Thyroid gland (tissue), 4 donors: ENCODE results near the gene SPTLC3. TPM values are rescaled to one million over a fixed set of nuclear protein-coding genes. Genes with fewer than 3 reads are reported as not detected.
A peak's percentile ranks its signal among the peaks of the same experiment; 100 is the strongest.

ENCODE experiments used
- DNase-seq, 2 donors: peaks; one replicate each; pipeline ENCODE4 v3.0.0-alpha.2; 2019
- H3K27ac ChIP-seq, 3 donors: fragments of 200-600 bp; sonication (generic); 1 replicate in 2 of 3; 2 replicates in 1 of 3; pipeline ENCODE4 v1.5.1; 2016 to 2019; ENCODE audit warnings: mild to moderate bottlenecking in 1 of 3, moderate library complexity in 1 of 3
- H3K27me3 ChIP-seq: fragments of 200-600 bp; sonication (generic); one replicate; pipeline ENCODE4 v1.5.1; 2019
- H3K36me3 ChIP-seq, 2 donors: fragments of 200-600 bp; sonication (generic); one replicate each; pipeline ENCODE4 v1.5.1; 2016 to 2019
- H3K4me1 ChIP-seq, 2 donors: fragments of 200-600 bp; sonication (generic); one replicate each; pipeline ENCODE4 v1.5.1; 2017 to 2019
- H3K4me3 ChIP-seq, 3 donors: fragments of 200-600 bp; sonication (generic); replicated peaks in 1 of 3; 1 replicate in 2 of 3; 2 replicates in 1 of 3; pipeline ENCODE4 v1.5.1; 2016; ENCODE audit warnings: mild to moderate bottlenecking in 1 of 3
- H3K9me3 ChIP-seq: fragments of 200-600 bp; sonication (generic); one replicate; pipeline ENCODE4 v1.5.1; 2017
- POLR2A ChIP-seq, 2 donors: fragments of 450-650 bp; IDR thresholded peaks; one replicate each; pipeline ENCODE4 v1.6.1; 2017; ENCODE audit warnings: antibody characterized with exemption in 2 of 2, mild to moderate bottlenecking in 2 of 2, moderate library complexity in 1 of 2
- WGBS, 2 donors: methylation state at CpG; one replicate each; pipeline ENCODE4 v1.1.5; 2017; 5-methylcytosine and 5-hydroxymethylcytosine counted together
- intact Hi-C: fragments of 100-400 bp; cut with DNase I; formaldehyde crosslinking; loops from one replicate; pipeline ENCODE4 v1.15.1; 2023
- total RNA-seq, 4 donors: library from RNA; depleted of rRNA; stranded (reverse); fragments of >200 nt; gene quantifications; one replicate each; pipeline ENCODE4 v1.2.3, GENCODE V29; 2016
- TF ChIP-seq, protein P1 (sequence below), 6 experiments: fragments of 200-600 bp in 3 of 6; fragments of 450-650 bp in 3 of 6; sonication (generic) in 3 of 6; IDR thresholded peaks; one replicate each; pipeline ENCODE4 v1.5.1; 2016 to 2019; ENCODE audit warnings: antibody characterized with exemption in 6 of 6, mild to moderate bottlenecking in 2 of 6, inconsistent platforms in 1 of 6, moderate library complexity in 1 of 6

The SPTLC3 gene
- total RNA-seq = 10 to 100 TPM; 33.8 to 71.5 (median 37.7) TPM

DNA sequence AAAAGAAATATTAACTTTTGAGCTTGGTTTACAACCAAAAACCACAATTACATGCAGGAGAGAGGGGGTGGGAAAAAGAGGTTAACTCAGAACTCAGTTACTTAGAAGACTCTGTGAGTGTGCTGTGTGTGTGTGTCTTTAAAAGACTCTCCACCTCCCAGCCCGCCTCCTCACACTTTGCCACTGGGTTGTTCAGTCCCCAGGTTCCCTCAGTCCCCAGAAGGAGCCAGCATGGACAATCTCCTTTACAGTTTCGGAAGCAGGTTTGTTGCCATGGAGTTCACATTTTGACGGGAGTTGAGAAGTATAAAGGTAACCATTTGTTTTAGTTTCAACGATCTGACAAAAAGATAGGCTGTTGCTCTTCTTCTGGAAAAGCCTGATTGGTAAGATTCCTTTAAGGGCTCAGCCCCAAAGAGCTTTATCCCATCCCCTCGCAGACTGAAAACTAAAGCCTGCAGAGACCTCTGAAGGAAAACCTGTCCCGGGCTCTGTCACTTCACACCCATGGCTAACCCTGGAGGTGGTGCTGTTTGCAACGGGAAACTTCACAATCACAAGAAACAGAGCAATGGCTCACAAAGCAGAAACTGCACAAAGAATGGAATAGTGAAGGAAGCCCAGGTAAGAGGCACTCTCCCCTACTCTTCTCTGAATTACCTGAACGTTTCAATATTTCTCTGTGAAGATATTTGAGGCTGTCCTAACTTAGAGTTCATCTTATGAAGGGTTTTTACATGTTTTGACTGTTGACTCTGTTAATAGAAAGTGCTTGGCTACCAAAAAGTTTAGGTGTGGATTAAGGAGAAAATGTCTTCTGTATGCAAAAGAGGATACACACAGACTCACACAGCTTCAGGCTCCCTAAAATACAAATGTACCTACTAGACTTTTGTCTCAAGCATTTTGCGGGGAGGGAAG, at the start of gene SPTLC3:
Gene SPTLC3, plus strand, starts transcription at position 212 of the 921 bp plus-strand sequence. Its CDS starts 296 bp downstream, at position 508.
- WGBS, 2 donors = 1 to 5% methylated on average over 9 of the region's 9 CpGs
- Histone ChIP-seq H3K4me1 (peaks cover 35 to 42% of the 10 kb centered on the region in 2 donors), H3K4me3 (peak within 1 kb of the TSS; percentile 8 to 34 (median 20)), H3K9me3 (no peaks in the 10 kb centered on the region), H3K27ac (peak within 1 kb of the TSS; percentile 83 to 99 (median 94)), H3K36me3 (no peaks in the 10 kb centered on the region), H3K27me3 (no peaks in the 10 kb centered on the region)
- TF ChIP-seq, protein P1, sequence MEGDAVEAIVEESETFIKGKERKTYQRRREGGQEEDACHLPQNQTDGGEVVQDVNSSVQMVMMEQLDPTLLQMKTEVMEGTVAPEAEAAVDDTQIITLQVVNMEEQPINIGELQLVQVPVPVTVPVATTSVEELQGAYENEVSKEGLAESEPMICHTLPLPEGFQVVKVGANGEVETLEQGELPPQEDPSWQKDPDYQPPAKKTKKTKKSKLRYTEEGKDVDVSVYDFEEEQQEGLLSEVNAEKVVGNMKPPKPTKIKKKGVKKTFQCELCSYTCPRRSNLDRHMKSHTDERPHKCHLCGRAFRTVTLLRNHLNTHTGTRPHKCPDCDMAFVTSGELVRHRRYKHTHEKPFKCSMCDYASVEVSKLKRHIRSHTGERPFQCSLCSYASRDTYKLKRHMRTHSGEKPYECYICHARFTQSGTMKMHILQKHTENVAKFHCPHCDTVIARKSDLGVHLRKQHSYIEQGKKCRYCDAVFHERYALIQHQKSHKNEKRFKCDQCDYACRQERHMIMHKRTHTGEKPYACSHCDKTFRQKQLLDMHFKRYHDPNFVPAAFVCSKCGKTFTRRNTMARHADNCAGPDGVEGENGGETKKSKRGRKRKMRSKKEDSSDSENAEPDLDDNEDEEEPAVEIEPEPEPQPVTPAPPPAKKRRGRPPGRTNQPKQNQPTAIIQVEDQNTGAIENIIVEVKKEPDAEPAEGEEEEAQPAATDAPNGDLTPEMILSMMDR (IDR thresholded peaks at IDR 0.05) = peak in 1 of 6 experiments; percentile 16
- peak in 1 of 2 donors; percentile 86 for TF ChIP-seq POLR2A (IDR thresholded peaks at IDR 0.05)
- intact Hi-C loops = no loop called here
- peak; percentile 73 to 77 for DNase-seq

DNA sequence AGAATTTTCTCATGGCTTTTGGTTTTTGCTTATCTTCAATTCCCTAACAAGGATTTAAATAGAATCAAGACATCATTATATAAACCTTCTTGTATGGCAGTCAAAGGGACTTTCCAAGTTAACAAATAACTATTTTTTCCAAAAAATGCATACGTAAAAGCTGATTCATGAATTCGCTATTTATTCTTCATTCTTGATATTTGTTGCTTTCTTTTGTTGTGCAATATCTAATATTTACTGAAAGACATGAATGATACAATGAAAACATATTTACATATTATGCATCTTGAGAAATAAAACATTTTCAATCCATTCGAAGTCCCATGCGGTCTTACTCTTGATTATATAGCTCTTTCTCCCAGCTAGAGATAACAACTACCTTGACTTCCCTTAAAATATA, 47.0 kb upstream of the SPTLC3 start:
- no peaks in the 10 kb centered on the region for H3K27me3 ChIP-seq
- peaks cover 0 to 5% of the 10 kb centered on the region in 2 donors for H3K4me1 ChIP-seq
- H3K27ac ChIP-seq = no peak overlapping the region
- no peak overlapping the region for H3K4me3 ChIP-seq
- no peaks in the 10 kb centered on the region for H3K9me3 ChIP-seq
- intact Hi-C loops = no loop called here
- no peaks in the 10 kb centered on the region for H3K36me3 ChIP-seq
- TF ChIP-seq POLR2A (IDR thresholded peaks at IDR 0.05) = no peak
- TF ChIP-seq, protein P1 (IDR thresholded peaks at IDR 0.05) = no peak
- DNase-seq = no peak
- 94 to 95% methylated on average over 4 of the region's 4 CpGs for WGBS, 2 donors

DNA sequence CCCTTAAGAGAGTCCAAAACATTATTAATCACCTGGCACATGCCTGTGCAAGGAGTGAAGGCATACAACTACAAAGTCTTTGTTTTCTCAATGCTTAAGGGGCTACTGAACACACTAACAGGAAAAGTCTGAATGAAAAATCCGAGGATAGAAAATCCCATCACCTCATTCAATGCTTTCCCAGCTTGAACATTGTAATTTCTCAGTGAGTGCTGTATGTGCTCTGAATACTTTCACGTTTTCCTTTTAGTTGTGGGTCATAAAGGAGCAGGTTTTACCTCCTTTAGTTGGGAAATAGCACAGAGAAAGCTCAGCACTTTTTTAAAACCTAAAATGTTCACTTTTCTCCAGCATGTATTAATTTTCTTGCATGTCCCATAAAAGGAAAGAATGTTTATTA, 45.9 kb upstream of the SPTLC3 start:
- H3K27me3 ChIP-seq = no peaks in the 10 kb centered on the region
- H3K27ac ChIP-seq = no peak overlapping the region
- no peak for DNase-seq
- intact Hi-C loops = no loop called here
- TF ChIP-seq, protein P1 (IDR thresholded peaks at IDR 0.05) = no peak
- TF ChIP-seq POLR2A (IDR thresholded peaks at IDR 0.05) = no peak
- H3K9me3 ChIP-seq = no peaks in the 10 kb centered on the region
- H3K4me3 ChIP-seq = no peak overlapping the region
- no peaks in the 10 kb centered on the region for H3K36me3 ChIP-seq
- WGBS, 2 donors = 40 to 49% methylated on average over 2 of the region's 2 CpGs
- H3K4me1 ChIP-seq = peaks cover 0 to 5% of the 10 kb centered on the region in 2 donors

DNA sequence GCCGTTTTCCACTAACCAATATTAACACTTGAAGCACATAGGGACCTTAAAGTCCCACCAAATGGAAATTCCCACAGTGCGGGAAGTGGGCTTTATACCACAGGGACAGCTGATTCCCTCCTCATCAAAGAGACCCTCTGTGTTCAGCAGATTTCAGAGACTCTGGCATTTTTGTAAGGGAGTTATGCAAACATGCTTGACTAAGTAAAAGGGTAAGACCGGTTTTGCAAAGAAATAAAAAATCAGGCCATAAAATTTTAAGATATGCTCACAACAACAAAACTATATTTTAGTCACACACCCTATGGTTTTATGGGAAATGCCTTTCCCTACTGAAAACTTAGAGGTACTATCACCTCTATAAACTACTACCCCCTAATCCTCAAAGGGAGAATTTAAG, 45.4 kb upstream of the SPTLC3 start:
- WGBS, 2 donors = 55 to 72% methylated on average over 3 of the region's 3 CpGs
- DNase-seq = no peak
- intact Hi-C loops = no loop called here
- Histone ChIP-seq H3K9me3 (no peaks in the 10 kb centered on the region), H3K27me3 (no peaks in the 10 kb centered on the region), H3K4me3 (no peak overlapping the region), H3K4me1 (peaks cover 0 to 5% of the 10 kb centered on the region in 2 donors), H3K36me3 (no peaks in the 10 kb centered on the region), H3K27ac (no peak overlapping the region)
- no peak for TF ChIP-seq POLR2A (IDR thresholded peaks at IDR 0.05)
- TF ChIP-seq, protein P1 (IDR thresholded peaks at IDR 0.05) = no peak

DNA sequence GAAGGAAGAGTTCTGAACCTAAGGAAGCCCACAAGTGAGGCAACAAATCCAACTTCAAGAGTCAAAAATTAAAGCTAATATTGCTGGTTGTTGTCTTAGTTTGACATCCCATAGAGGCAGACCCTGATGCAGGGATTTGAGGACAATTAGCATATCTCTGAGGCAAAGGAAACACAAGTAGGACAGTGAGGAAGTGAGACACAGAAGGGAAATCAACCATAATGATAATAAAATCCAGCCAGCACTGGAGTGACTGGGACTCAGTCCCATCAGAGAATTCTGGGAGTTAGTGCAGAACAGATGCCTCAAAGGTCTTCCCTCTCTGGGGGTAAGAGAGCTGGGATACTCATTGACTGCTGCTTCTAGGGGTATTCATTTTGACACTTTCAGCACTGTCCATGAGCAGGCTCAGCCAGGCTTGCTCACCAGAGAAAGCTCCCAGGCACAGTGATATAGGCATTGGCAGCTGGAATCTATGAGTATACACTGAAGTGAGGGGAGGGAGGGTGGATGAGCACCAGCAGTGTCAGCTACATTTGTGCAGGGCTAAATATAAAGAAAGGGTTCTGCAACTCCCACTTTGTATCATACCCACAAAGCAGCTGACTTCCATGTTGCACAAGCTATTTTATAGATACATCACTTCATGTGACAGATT, 43.4 kb upstream of the SPTLC3 start:
- no peaks in the 10 kb centered on the region for H3K36me3 ChIP-seq
- no peaks in the 10 kb centered on the region for H3K9me3 ChIP-seq
- no peak overlapping the region for H3K4me3 ChIP-seq
- H3K27me3 ChIP-seq = no peaks in the 10 kb centered on the region
- no peak for DNase-seq
- H3K27ac ChIP-seq = no peak overlapping the region
- peaks cover 0 to 5% of the 10 kb centered on the region in 2 donors for H3K4me1 ChIP-seq
- TF ChIP-seq POLR2A (IDR thresholded peaks at IDR 0.05) = no peak
- TF ChIP-seq, protein P1 (IDR thresholded peaks at IDR 0.05) = no peak
- intact Hi-C loops = no loop called here
